ENCODE results near the gene SSX4B.
"Not testable (repeated sequence)": the region's sequence is repeated elsewhere in the genome, so short reads cannot be mapped to it uniquely, and the experiment has no call there.

- TF ChIP-seq, protein P1, sequence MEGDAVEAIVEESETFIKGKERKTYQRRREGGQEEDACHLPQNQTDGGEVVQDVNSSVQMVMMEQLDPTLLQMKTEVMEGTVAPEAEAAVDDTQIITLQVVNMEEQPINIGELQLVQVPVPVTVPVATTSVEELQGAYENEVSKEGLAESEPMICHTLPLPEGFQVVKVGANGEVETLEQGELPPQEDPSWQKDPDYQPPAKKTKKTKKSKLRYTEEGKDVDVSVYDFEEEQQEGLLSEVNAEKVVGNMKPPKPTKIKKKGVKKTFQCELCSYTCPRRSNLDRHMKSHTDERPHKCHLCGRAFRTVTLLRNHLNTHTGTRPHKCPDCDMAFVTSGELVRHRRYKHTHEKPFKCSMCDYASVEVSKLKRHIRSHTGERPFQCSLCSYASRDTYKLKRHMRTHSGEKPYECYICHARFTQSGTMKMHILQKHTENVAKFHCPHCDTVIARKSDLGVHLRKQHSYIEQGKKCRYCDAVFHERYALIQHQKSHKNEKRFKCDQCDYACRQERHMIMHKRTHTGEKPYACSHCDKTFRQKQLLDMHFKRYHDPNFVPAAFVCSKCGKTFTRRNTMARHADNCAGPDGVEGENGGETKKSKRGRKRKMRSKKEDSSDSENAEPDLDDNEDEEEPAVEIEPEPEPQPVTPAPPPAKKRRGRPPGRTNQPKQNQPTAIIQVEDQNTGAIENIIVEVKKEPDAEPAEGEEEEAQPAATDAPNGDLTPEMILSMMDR (IDR thresholded peaks at IDR 0.05) = not testable (repeated sequence)
- not testable (repeated sequence) for TF ChIP-seq POLR2A (IDR thresholded peaks at IDR 0.05)
These were observed 15.4 kb upstream of the SSX4B start for GRCh38 chrX:48427027-48427716.
